K562 (cell line): ENCODE measurements around the gene CNKSR1. TPM values are rescaled to one million over a fixed set of nuclear protein-coding genes. Genes with fewer than 3 reads are reported as not detected.

ENCODE experiments used
- BRCA1 ChIP-seq, 2 experiments: fragments of 450-650 bp in 1 of 2; sonication (generic) in 1 of 2; formaldehyde crosslinking in 1 of 2; IDR thresholded peaks; 2 replicates each; pipeline versions ENCODE4 v1.5.0 to v1.6.1; 2017 to 2020; ENCODE audit warnings: mild to moderate bottlenecking in 1 of 2, missing genetic modification reagents in 1 of 2
- ELK3 ChIP-seq: fragments of 450-650 bp; formaldehyde crosslinking; IDR thresholded peaks from 2 replicates; pipeline ENCODE4 v1.4.0; 2020; ENCODE audit warnings: mild to moderate bottlenecking
- ETS2 ChIP-seq: IDR thresholded peaks from 2 replicates; pipeline ENCODE4 v1.6.1; 2016; ENCODE audit warnings: borderline replicate concordance, missing genetic modification characterization, mild to moderate bottlenecking, moderate library complexity, missing compliant biosample characterization; ENCODE audit not compliant: poor library complexity, severe bottlenecking
- FIP1L1 ChIP-seq: fragments of 200-400 bp; formaldehyde crosslinking; IDR thresholded peaks from 2 replicates; pipeline ENCODE4 v1.6.1; 2018; ENCODE audit warnings: mild to moderate bottlenecking, low read depth, low read length; ENCODE audit not compliant: poor library complexity, severe bottlenecking
- MAZ ChIP-seq, 2 experiments: fragments of 450-650 bp in 1 of 2; sonication (generic) in 1 of 2; formaldehyde crosslinking; IDR thresholded peaks in 1 of 2; conservative IDR thresholded peaks in 1 of 2; 2 replicates each; pipeline versions ENCODE4 v1.4.0 to v1.5.0; 2020; ENCODE audit warnings: mild to moderate bottlenecking in 1 of 2, missing genetic modification reagents in 1 of 2
- POLR2H ChIP-seq: IDR thresholded peaks from 2 replicates; pipeline ENCODE4 v1.6.1; 2016; ENCODE audit warnings: missing genetic modification characterization, low read depth, mild to moderate bottlenecking, control low read depth, missing compliant biosample characterization, moderate library complexity
- PTRF ChIP-seq: fragments of 450-650 bp; IDR thresholded peaks from 2 replicates; pipeline ENCODE4 v1.6.1; 2016; ENCODE audit warnings: mild to moderate bottlenecking, missing genetic modification characterization, missing compliant biosample characterization
- RHOXF2B ChIP-seq: fragments of 250-450 bp; sonication (Bioruptor Pico); conservative IDR thresholded peaks from 2 replicates; pipeline ENCODE4 v1.5.1; 2021
- SMAD4 ChIP-seq: fragments of 250-450 bp; sonication (Bioruptor Pico); conservative IDR thresholded peaks from 2 replicates; pipeline ENCODE4 v1.8.0; 2021; ENCODE audit warnings: inconsistent platforms, mild to moderate bottlenecking, moderate library complexity
- SMARCE1 ChIP-seq: fragments of 450-650 bp; IDR thresholded peaks from 2 replicates; pipeline ENCODE4 v1.7.1; 2016; ENCODE audit warnings: mild to moderate bottlenecking
- ZBTB1 ChIP-seq: sonication (generic); formaldehyde crosslinking; IDR thresholded peaks from 2 replicates; pipeline ENCODE4 v1.8.1; 2023; ENCODE audit warnings: missing genetic modification reagents, low read depth, mild to moderate bottlenecking, borderline replicate concordance
- ZNF282 ChIP-seq: sonication (generic); formaldehyde crosslinking; IDR thresholded peaks from 2 replicates; pipeline ENCODE4 v1.8.1; 2023; ENCODE audit warnings: missing genetic modification reagents
- ZNF311 ChIP-seq: fragments of 250-450 bp; sonication (Bioruptor Pico); IDR thresholded peaks from 2 replicates; pipeline ENCODE4 v1.4.0; 2020; ENCODE audit warnings: mild to moderate bottlenecking, moderate library complexity
- ZNF316 ChIP-seq: fragments of 450-650 bp; IDR thresholded peaks from 2 replicates; pipeline ENCODE4 v1.6.1; 2016
- ZNF75A ChIP-seq: fragments of 450-650 bp; formaldehyde crosslinking; IDR thresholded peaks from 2 replicates; pipeline ENCODE4 v1.4.0; 2020; ENCODE audit warnings: mild to moderate bottlenecking
- polyA plus RNA-seq, 8 experiments: library from polyadenylated mRNA; depleted of rRNA in 4 of 8; stranded (reverse) in 5 of 8; unstranded in 3 of 8; fragments of >200 nt; fragmentation: Nextera tagmentation in 2 of 8; fragmentation: Illumina TruSeq in 1 of 8; extraction: Ambion mirVana in 2 of 8; extraction: Trizol in 1 of 8; gene quantifications; 2 replicates each; pipeline versions ENCODE4 v1.2.1 to v1.2.3, GENCODE V29; 2011 to 2014; ENCODE audit warnings: inconsistent platforms in 1 of 8, missing spikeins in 1 of 8
- total RNA-seq, 7 experiments: library from RNA; depleted of rRNA in 6 of 7; stranded (reverse); fragments of >200 nt in 6 of 7; fragmentation: Illumina TruSeq in 2 of 7; extraction: Trizol in 2 of 7; gene quantifications; 2 replicates each; pipeline versions ENCODE4 v1.2.1 to v1.2.3, GENCODE V29; 2011 to 2021; ENCODE audit warnings: low replicate concordance in 1 of 7
- TF ChIP-seq, protein P1 (sequence below): fragments of 250-450 bp; sonication (Bioruptor Pico); IDR thresholded peaks from 2 replicates; pipeline ENCODE4 v1.4.0; 2020
- TF ChIP-seq, protein P2 (sequence below): fragments of 250-450 bp; sonication (Bioruptor Pico); IDR thresholded peaks from 2 replicates; pipeline ENCODE4 v1.9.0; 2021; ENCODE audit warnings: mild to moderate bottlenecking
- TF ChIP-seq, protein P3 (sequence below), 2 experiments: fragments of 450-650 bp; IDR thresholded peaks; 2 replicates each; pipeline ENCODE4 v1.6.1; 2016

CNKSR1 gene
- total and polyA plus RNA-seq, 9 of the 15 experiments (the other 6 are each of a cell fraction or from before 2014, with no cell fraction given) = 0.03 to 2.8 (median 1.1) TPM

DNA sequence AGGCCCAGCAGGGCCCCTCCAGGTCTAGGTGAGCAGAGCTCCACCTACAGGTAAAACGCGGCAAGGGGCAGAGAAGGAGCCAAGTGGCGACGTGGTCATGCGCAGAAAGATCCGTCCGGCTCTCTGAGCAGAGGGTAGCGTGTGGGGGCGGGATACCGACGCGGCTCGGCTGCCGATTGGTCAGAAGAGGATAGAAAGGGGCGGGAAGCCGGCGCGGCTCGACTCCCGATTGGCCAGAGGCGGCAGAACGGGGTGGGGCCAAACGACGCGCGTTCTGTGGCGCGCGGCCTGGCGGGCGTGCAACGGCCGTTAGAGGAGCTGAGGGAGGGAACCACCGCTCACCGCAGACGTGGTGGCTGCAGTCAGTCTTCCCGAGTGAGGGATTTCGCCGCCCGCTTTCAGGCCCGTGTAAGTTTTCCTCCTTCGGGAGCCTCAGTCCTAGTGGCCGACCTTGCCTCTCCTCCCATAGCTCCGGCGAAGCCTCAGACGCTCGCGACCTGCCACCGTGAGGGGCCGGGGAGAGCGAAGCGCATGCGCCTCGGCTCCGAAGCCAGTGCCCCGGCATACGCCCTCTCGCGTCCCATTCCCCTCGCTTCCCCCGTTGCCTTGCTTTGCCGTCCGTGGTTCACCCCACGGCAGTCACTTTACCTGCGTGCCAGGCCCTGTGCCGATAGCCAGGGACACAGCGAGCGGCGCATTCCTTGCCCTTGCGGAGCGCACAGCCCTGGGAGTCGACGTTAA lies 56.8 kb downstream of the CNKSR1 start, which contains the start of gene CEP85 (continued):
- TF ChIP-seq, protein P1, sequence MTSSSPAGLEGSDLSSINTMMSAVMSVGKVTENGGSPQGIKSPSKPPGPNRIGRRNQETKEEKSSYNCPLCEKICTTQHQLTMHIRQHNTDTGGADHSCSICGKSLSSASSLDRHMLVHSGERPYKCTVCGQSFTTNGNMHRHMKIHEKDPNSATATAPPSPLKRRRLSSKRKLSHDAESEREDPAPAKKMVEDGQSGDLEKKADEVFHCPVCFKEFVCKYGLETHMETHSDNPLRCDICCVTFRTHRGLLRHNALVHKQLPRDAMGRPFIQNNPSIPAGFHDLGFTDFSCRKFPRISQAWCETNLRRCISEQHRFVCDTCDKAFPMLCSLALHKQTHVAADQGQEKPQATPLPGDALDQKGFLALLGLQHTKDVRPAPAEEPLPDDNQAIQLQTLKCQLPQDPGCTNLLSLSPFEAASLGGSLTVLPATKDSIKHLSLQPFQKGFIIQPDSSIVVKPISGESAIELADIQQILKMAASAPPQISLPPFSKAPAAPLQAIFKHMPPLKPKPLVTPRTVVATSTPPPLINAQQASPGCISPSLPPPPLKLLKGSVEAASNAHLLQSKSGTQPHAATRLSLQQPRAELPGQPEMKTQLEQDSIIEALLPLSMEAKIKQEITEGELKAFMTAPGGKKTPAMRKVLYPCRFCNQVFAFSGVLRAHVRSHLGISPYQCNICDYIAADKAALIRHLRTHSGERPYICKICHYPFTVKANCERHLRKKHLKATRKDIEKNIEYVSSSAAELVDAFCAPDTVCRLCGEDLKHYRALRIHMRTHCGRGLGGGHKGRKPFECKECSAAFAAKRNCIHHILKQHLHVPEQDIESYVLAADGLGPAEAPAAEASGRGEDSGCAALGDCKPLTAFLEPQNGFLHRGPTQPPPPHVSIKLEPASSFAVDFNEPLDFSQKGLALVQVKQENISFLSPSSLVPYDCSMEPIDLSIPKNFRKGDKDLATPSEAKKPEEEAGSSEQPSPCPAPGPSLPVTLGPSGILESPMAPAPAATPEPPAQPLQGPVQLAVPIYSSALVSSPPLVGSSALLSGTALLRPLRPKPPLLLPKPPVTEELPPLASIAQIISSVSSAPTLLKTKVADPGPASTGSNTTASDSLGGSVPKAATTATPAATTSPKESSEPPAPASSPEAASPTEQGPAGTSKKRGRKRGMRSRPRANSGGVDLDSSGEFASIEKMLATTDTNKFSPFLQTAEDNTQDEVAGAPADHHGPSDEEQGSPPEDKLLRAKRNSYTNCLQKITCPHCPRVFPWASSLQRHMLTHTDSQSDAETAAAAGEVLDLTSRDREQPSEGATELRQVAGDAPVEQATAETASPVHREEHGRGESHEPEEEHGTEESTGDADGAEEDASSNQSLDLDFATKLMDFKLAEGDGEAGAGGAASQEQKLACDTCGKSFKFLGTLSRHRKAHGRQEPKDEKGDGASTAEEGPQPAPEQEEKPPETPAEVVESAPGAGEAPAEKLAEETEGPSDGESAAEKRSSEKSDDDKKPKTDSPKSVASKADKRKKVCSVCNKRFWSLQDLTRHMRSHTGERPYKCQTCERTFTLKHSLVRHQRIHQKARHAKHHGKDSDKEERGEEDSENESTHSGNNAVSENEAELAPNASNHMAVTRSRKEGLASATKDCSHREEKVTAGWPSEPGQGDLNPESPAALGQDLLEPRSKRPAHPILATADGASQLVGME = peak; percentile 52
- 0 out of 2 replicates have a peak, but pooled peaks have one; percentile 44 for TF ChIP-seq ELK3
- peak; percentile 40 for TF ChIP-seq FIP1L1
- TF ChIP-seq ETS2 = no peak
- TF ChIP-seq SMAD4 (CRISPR knock-in tag) = peak; percentile 54; the same call in 1 of the 2 replicates
- TF ChIP-seq ZNF75A = 0 out of 2 replicates have a peak, but pooled peaks have one; percentile 55
- TF ChIP-seq SMARCE1 = peak; percentile 58; the same call in 1 of the 2 replicates
- TF ChIP-seq POLR2H = peak; percentile 91
- TF ChIP-seq ZNF282 = no peak
- peak; percentile 85 for TF ChIP-seq ZBTB1 (CRISPR knock-in tag)
- TF ChIP-seq, protein P2, sequence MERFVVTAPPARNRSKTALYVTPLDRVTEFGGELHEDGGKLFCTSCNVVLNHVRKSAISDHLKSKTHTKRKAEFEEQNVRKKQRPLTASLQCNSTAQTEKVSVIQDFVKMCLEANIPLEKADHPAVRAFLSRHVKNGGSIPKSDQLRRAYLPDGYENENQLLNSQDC = 0 out of 2 replicates have a peak, but pooled peaks have one; percentile 9
- TF ChIP-seq, protein P3, sequence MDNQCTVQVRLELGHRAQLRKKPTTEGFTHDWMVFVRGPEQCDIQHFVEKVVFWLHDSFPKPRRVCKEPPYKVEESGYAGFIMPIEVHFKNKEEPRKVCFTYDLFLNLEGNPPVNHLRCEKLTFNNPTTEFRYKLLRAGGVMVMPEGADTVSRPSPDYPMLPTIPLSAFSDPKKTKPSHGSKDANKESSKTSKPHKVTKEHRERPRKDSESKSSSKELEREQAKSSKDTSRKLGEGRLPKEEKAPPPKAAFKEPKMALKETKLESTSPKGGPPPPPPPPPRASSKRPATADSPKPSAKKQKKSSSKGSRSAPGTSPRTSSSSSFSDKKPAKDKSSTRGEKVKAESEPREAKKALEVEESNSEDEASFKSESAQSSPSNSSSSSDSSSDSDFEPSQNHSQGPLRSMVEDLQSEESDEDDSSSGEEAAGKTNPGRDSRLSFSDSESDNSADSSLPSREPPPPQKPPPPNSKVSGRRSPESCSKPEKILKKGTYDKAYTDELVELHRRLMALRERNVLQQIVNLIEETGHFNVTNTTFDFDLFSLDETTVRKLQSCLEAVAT (IDR thresholded peaks at IDR 0.05) = peak; percentile 5 to 81; a peak in 1 of 4 replicates
- TF ChIP-seq PTRF (tag) = no peak
- TF ChIP-seq MAZ (CRISPR knock-in tag; conservative IDR thresholded peaks at IDR 0.05 in 1 of 2, IDR thresholded peaks at IDR 0.05 in 1 of 2) = peak; percentile 84 to 98
- no peak for TF ChIP-seq ZNF311 (CRISPR knock-in tag)
- 0 out of 2 replicates have a peak, but pooled peaks have one; percentile 18 for TF ChIP-seq ZNF316
- no peak for TF ChIP-seq BRCA1 (IDR thresholded peaks at IDR 0.05)
- peak; percentile 26; the same call in 1 of the 2 replicates for TF ChIP-seq BRCA1 (CRISPR knock-in tag; IDR thresholded peaks at IDR 0.05)
- TF ChIP-seq RHOXF2B = peak; percentile 70
